Measurements from ENCODE around the gene SHKBP1. TPM values are rescaled to one million over a fixed set of nuclear protein-coding genes. Genes with fewer than 3 reads are reported as not detected.

Gene SHKBP1
- total and polyA plus RNA-seq, 8 donors, result 33.6 to 122 (median 43.8) TPM

DNA sequence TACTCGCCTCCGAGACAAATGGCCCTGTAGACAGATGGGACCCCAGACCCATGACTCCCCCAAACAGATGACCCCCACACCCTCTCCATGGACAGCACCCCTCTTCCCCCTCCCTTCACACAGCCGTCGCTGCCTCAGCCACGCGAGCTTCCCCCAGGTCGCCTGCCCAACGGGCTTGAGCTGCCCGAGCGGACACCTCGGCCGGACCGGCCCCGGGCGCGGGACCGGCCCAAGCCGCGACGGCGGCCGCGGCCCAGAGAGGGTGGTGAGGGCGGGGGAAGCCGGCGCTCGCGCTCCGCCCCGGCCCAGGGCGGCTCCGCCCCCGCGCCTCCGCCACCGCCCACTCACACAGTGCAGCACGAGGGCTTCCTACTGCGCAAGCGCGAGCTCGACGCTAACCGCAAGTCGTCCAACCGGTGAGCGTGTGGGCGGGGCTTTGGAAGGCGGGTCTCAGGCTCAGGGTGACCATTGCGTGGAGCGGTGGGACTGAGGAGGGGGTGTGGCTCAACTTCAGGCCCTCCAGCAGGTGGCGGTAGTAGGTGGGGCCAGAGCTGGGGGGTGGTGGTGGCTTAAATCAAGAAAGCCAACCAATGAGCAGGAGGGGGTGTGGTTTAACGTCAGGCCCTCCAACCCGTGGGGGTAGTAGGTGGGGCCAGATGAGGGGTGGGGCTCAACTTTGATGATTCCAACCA is 6.2 kb upstream of the SHKBP1 start:
- no peak overlapping the region for H3K27ac ChIP-seq
- TF ChIP-seq, protein P1, sequence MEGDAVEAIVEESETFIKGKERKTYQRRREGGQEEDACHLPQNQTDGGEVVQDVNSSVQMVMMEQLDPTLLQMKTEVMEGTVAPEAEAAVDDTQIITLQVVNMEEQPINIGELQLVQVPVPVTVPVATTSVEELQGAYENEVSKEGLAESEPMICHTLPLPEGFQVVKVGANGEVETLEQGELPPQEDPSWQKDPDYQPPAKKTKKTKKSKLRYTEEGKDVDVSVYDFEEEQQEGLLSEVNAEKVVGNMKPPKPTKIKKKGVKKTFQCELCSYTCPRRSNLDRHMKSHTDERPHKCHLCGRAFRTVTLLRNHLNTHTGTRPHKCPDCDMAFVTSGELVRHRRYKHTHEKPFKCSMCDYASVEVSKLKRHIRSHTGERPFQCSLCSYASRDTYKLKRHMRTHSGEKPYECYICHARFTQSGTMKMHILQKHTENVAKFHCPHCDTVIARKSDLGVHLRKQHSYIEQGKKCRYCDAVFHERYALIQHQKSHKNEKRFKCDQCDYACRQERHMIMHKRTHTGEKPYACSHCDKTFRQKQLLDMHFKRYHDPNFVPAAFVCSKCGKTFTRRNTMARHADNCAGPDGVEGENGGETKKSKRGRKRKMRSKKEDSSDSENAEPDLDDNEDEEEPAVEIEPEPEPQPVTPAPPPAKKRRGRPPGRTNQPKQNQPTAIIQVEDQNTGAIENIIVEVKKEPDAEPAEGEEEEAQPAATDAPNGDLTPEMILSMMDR (IDR thresholded peaks at IDR 0.05), result no peak
- intact Hi-C loops (cut with DNase I), result no loop called here
- peak; percentile 82 to 100 (median 98) for DNase-seq
- H3K36me3 ChIP-seq, result no peaks in the 10 kb centered on the region
- peaks cover 7 to 15% of the 10 kb centered on the region in 2 donors for H3K4me1 ChIP-seq
- no peaks in the 10 kb centered on the region for H3K9me3 ChIP-seq
- ATAC-seq, result peak; percentile 98
- H3K27me3 ChIP-seq, result peaks cover 31 to 42% of the 10 kb centered on the region in 2 donors
- peak overlapping the region; percentile 9 to 34 for H3K4me3 ChIP-seq

DNA sequence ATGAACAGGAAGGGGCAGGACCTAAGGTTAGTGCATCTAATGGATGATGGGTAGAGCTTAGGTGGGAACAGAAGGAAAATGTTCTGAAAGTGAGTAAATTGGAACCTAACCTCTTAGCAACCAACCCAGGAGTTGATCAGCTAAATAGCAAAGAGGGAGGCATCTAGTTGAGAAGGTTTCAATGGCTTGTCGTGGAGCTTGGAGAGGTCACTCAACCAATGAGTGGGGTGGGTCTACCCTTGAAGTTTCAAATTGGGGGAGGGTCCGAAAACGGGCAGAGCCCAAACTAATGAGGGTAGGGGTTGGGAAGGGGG is 5.7 kb upstream of the SHKBP1 start:
- ATAC-seq, result no peak
- TF ChIP-seq, protein P1 (IDR thresholded peaks at IDR 0.05), result no peak
- no peaks in the 10 kb centered on the region for H3K36me3 ChIP-seq
- no peak overlapping the region for H3K27ac ChIP-seq
- H3K9me3 ChIP-seq, result no peaks in the 10 kb centered on the region
- H3K4me3 ChIP-seq, result peak overlapping the region in 1 of 2 donors; percentile 34
- peaks cover 26 to 37% of the 10 kb centered on the region in 2 donors for H3K27me3 ChIP-seq
- H3K4me1 ChIP-seq, result peaks cover 7 to 18% of the 10 kb centered on the region in 2 donors
- DNase-seq, result no peak
- intact Hi-C loops (cut with DNase I), result no loop called here

DNA sequence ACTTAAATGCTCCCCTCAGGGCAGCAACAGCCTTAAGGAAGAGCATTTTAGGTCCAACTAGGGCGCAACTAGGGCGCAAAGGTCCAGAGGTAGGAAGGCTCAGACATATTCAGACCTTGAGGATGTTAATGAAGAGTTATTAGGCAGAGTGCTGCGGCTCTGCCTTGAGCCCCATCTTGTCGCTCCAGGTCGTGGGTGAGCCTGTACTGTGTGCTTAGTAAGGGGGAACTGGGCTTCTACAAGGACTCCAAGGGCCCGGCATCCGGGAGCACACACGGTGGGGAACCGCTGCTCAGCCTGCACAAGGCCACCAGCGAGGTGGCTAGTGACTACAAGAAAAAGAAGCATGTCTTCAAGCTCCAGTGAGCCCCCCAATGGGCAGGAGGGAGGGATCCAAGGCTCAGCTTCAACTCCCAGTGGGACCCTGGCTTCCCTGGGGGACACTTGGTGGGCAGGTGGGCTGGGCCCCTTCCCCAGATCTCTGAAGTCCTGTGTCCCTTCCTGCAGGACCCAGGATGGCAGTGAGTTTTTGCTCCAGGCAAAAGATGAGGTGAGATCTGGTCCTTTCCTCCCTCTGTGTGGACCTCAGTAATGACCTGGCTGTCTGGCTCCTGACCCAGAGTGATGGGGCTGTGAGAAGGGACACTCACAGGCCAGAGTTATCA is 4.7 kb upstream of the SHKBP1 start:
- Histone ChIP-seq H3K27me3 (peaks cover 18 to 27% of the 10 kb centered on the region in 2 donors), H3K36me3 (no peaks in the 10 kb centered on the region), H3K4me3 (no peak overlapping the region), H3K4me1 (peaks cover 7 to 21% of the 10 kb centered on the region in 2 donors), H3K27ac (no peak overlapping the region), H3K9me3 (no peaks in the 10 kb centered on the region)
- TF ChIP-seq, protein P1 (IDR thresholded peaks at IDR 0.05), result no peak
- intact Hi-C loops (cut with DNase I), result no loop called here
- DNase-seq (peak in 1 of 4 donors; percentile 48), ATAC-seq (no peak)

DNA sequence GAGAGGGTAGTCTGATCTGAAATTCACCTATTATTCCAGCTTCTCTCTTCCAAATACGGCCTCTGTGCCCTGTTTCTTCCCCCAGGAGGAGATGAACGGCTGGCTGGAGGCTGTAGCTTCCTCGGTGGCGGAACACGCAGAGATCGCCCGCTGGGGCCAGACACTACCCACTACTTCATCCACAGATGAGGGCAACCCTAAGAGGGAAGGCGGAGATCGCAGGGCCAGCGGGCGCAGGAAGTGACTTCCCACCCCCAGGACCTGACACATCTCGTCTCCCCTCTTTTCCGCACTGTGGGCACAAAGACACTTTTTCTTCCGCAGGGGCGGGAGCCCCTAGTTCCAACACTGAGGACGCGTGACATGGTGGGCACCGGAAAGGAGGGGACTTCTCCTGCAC is 1.3 kb upstream of the SHKBP1 start:
- DNase-seq, result no peak
- TF ChIP-seq, protein P1 (IDR thresholded peaks at IDR 0.05), result no peak
- no peak for ATAC-seq
- Histone ChIP-seq H3K27ac (no peak overlapping the region), H3K27me3 (no peaks in the 10 kb centered on the region), H3K9me3 (no peaks in the 10 kb centered on the region), H3K4me3 (no peak overlapping the region), H3K36me3 (peaks cover 0 to 14% of the 10 kb centered on the region in 2 donors), H3K4me1 (peaks cover 0 to 38% of the 10 kb centered on the region in 2 donors)
- intact Hi-C loops (cut with DNase I), result no loop called here

DNA sequence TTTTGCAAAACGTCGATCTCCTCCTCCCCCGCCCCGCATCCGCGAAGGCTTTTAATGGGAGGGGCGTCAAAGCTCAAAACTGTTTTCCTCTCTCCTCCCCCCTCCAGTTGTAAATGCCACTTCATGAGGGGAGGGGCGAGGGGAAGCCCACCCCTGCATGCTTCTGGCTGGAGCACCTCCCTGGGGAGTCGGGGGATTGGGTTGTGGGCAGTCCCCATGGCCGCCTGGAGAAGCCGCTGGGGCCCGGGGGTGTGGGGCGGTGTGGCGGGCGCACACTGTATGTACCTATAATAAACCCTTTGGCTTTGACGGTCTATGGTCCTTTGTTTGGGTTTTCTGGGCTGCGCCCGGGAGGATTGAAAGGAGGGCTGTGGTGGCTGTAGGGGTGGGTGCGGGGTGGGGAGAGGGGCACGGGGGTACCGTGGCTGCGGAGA is 505 bp upstream of the SHKBP1 start:
- TF ChIP-seq, protein P1 (IDR thresholded peaks at IDR 0.05), result no peak
- Histone ChIP-seq H3K4me3 (peak overlapping the region; percentile 73 to 86), H3K27ac (peak overlapping the region; percentile 26 to 76), H3K9me3 (no peaks in the 10 kb centered on the region), H3K27me3 (no peaks in the 10 kb centered on the region), H3K36me3 (peaks cover 0 to 22% of the 10 kb centered on the region in 2 donors), H3K4me1 (peaks cover 0 to 44% of the 10 kb centered on the region in 2 donors)
- ATAC-seq, result peak; percentile 3
- DNase-seq, result no peak
- intact Hi-C loops (cut with DNase I), result no loop called here
